Thyroid gland (tissue), 4 donors: Measurements from ENCODE around the gene BRSK1.

Source experiments
- POLR2A ChIP-seq, 2 donors: fragments of 450-650 bp; IDR thresholded peaks; one replicate each; pipeline ENCODE4 v1.6.1; 2017; ENCODE audit warnings: antibody characterized with exemption in 2 of 2, mild to moderate bottlenecking in 2 of 2, moderate library complexity in 1 of 2
- TF ChIP-seq, protein P1 (sequence below), 6 experiments: fragments of 200-600 bp in 3 of 6; fragments of 450-650 bp in 3 of 6; sonication (generic) in 3 of 6; IDR thresholded peaks; one replicate each; pipeline ENCODE4 v1.5.1; 2016 to 2019; ENCODE audit warnings: antibody characterized with exemption in 6 of 6, mild to moderate bottlenecking in 2 of 6, inconsistent platforms in 1 of 6, moderate library complexity in 1 of 6

GRCh38 chr19:55277494-55277893 is 6.3 kb upstream of the BRSK1 start:
- TF ChIP-seq, protein P1, sequence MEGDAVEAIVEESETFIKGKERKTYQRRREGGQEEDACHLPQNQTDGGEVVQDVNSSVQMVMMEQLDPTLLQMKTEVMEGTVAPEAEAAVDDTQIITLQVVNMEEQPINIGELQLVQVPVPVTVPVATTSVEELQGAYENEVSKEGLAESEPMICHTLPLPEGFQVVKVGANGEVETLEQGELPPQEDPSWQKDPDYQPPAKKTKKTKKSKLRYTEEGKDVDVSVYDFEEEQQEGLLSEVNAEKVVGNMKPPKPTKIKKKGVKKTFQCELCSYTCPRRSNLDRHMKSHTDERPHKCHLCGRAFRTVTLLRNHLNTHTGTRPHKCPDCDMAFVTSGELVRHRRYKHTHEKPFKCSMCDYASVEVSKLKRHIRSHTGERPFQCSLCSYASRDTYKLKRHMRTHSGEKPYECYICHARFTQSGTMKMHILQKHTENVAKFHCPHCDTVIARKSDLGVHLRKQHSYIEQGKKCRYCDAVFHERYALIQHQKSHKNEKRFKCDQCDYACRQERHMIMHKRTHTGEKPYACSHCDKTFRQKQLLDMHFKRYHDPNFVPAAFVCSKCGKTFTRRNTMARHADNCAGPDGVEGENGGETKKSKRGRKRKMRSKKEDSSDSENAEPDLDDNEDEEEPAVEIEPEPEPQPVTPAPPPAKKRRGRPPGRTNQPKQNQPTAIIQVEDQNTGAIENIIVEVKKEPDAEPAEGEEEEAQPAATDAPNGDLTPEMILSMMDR (IDR thresholded peaks at IDR 0.05), result no peak
- TF ChIP-seq POLR2A (IDR thresholded peaks at IDR 0.05), result no peak
